Left renal cortex interstitium (tissue), 4 donors: Measurements from ENCODE around the gene MYH10. TPM values are rescaled to one million over a fixed set of nuclear protein-coding genes. Genes with fewer than 3 reads are reported as not detected.
"Not testable (repeated sequence)": the region's sequence is repeated elsewhere in the genome, so short reads cannot be mapped to it uniquely, and the experiment has no call there.

ENCODE experiments used
- DNase-seq, 4 donors: peaks; one replicate each; pipeline ENCODE4 v3.0.0-alpha.2; 2013; ENCODE audit warnings: low read depth in 4 of 4, low spot score in 2 of 4, missing footprints in 1 of 4
- polyA plus RNA-seq, 4 donors: library from polyadenylated mRNA; unstranded; fragments of 120-200 nt; gene quantifications; one replicate each; pipeline ENCODE4 v1.2.1, GENCODE V29; 2013; ENCODE audit not compliant: insufficient read length in 4 of 4

MYH10 gene
- polyA plus RNA-seq, 4 donors: 238 to 265 (median 259) TPM

DNA sequence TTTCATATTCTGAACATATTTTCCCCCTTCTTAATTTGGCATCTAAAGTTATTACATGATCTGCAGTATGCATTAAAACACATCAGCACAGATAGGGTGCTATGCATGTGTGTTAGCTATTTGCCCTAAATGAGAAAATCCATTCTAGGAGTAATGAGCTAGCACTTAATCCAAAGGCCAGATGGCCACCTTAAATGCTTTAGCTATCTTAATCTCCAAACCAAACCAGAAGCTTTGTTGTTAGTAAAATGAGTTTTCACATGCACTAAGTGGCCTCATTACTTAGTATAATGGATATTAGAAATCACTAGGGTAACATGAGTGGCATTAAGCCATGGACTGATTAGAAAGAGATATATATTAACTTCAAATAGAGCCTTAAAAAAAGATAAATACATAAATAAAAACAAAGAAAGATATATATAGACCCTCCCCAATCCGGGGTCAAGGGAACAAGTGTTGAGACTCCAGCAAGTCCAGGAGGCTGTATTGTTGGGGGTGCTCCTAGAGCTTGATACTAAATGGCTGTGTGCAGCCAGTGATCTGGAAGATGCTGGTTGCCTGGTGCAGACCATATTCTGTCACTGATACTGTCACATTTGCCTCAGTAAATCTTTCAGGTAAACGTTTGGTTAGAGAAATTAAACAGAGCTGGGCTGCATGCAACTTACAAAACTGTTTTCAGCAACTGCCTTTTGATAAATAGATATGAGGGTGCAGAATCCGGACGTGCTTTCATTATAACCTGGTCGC lies 67.3 kb downstream of the MYH10 start:
- DNase-seq: no peak

GRCh38 chr17:8558144-8558543 lies 72.4 kb downstream of the MYH10 start:
- DNase-seq: no peak

DNA sequence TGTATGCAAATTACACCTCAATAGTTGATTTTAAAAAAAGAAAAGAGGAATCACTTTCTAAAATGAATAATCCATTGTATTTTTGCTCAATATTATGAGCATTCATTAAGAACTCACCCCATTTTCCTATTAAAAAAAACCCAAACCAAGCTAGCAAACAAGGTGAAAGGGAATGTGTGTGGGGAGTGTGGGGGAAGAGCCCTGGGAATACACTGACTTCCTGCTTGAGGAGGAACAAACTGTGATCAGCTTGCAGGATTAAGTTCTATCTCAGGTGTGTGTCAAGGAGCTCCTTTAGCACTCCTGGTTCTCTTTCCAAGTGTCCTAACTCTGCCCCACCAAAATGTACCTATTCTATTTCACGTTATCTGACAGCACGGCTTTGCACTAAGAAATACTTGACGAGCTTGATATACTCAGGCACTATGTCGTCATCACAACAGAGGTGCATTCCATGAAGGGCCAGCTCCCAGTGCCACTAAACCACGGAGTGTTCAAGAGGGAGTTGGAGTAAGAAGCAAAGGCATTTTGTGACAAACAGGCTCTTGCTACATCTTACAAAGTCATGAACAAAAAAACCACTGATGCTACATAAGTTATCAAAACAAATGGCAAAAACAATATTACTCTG lies 73.2 kb downstream of the MYH10 start:
- no peak for DNase-seq

DNA sequence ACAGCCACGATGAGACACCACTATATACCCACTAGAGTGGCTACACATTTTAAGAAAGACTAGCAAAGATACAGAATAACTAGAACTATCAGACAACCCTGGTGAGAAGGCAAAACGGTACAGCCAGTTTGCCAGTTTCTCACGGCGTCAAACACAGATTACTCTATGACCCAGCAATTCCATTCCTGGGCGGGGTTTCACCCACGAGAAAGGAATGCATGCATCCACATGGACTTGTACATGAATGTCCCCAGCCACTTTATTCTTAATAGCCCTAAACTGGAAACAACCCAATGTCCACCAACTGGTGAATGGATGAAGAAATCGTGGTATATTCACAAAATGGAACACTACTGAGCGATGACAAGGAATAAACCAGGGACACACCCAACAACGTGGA lies 74.5 kb downstream of the MYH10 start:
- DNase-seq: no peak

GRCh38 chr17:8555062-8555461 lies 75.5 kb downstream of the MYH10 start:
- DNase-seq: no peak

- DNase-seq: no peak
These were observed 77.8 kb downstream of the MYH10 start for GRCh38 chr17:8552577-8553320.

DNA sequence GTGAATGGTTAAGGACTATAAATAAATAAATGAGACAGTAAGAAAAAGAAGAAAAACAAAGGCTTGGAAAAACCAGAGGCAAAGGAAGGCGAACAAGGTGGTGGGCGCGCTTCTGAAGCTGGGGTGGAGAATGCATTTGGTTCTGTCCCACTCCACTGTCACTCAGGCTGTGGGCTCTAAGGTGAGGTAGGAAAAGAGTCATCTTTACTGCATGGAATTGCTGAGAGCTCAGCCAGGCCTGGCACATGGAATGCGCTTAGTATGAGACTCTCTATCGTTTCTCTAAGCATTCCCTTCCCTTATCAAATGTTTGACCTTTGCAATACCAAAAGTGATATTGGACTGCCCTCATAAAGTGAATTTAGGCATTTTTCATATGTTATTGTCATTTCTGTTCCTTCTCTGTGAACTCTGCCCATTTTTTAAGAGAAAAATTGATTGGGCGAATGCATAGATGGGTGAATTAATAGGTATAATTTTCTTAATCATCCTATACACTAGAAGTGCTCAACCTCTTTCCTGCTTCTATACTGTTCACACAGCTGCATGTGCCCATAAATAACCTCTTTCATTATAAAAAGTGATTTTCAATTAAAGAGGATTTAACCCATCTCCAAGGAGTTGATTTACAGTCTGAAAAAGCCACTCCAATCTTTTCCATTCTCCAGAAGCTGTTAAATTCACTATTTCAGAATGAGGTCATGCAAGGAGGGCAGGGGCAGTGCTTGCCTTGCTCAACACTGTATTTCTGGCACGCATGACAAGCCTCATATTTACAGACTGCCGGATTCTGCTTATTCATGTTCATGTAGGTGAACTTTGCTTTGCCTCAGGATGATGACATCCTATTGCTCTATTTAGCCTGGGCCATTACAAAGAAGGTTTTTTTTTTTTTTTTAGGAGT lies 87.7 kb downstream of the MYH10 start:
- peak in 1 of 4 donors; percentile 4 for DNase-seq

DNA sequence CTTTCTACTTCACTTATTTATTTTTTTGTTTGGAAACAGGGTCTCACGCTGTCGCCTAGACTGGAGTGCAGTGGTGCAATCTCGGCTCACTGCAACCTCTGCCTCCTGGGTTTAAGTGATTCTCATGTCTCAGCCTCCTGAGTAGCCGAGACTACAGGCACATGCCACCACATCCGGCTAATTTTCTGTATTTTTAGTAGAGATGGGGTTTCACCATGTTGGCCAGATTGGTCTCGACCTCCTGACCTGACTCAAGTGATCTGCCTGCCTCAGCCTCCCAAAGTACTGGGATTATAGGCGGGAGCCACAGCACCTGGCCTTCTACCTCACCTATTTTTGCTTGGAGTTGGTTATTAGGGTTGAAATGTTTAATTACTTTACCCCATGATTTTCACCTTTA lies 90.5 kb downstream of the MYH10 start:
- not testable (repeated sequence) for DNase-seq

- DNase-seq: no peak
These were observed 92.8 kb downstream of the MYH10 start for GRCh38 chr17:8537734-8538133.

DNA sequence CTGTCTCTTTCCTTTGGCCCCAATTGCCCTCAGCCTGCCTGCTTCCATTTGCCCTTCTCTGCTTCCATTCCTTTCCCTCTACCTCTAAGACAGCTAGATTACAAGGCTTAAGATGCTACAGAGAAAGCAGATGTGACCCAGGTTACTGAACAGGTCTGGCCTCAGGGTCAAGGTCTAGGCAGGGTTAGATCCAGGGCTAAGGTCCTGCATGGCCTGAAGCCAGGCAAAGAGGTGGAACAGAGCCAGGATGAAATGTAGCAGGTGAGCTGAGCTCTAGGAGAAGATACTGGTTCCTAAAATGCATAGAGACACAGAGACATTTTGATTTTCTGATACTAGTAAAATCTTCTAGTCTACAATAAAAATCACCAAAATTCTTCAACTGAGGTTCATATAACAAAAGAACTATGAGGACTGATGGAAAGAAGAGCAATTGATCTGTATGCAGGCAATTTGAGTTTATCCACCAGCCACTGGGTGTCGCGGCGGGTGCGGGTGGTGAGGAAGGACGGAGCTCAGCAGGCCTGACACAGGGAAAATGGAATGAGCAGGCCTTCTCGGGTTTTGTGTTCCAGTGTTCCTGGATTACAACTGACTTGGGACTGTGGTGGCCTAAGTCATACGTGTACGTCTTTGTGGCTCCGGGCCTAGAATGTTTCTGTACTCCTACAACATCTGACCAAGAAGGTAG lies 95.9 kb downstream of the MYH10 start:
- DNase-seq: no peak

DNA sequence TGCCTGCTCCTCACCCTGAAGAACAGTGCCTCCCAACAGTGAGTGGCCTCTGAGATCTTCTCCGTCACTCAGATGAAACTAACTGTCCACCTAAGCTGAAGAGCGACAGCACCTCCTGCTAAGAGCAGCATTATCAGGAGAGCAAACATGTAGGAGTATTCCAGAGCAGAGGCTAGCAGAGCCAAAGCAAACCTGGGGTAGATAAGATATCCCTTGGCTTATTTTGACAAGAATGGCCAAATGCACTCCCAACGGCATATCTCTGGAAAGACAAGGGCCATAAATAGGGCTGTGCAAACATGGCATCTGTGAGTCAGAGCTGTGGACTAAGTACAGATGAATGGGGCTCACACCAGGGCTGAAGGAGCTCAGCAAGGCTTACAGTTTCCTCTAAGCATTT lies 98.5 kb downstream of the MYH10 start:
- no peak for DNase-seq

- DNase-seq: no peak
These were observed 107.9 kb downstream of the MYH10 start for GRCh38 chr17:8522577-8522976.

DNA sequence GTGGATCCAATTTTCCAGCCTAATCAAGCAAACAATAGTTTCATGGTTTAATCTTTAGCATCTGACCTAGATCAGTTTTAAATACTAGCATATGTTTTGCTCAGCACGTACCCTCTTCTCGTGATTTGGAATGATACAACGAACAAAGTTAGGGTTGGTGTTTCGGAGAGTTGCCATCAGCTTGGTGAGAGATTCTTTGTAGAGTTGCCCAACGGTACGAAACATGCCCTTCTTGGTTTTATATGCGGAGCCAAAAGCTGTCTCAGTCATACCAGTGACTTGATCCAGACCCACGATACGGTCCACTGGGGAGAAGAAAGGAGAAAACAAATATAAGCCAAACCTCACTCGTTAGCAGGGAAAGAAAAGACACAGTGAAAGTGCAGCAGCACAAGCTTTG lies 109.5 kb downstream of the MYH10 start:
- no peak for DNase-seq

DNA sequence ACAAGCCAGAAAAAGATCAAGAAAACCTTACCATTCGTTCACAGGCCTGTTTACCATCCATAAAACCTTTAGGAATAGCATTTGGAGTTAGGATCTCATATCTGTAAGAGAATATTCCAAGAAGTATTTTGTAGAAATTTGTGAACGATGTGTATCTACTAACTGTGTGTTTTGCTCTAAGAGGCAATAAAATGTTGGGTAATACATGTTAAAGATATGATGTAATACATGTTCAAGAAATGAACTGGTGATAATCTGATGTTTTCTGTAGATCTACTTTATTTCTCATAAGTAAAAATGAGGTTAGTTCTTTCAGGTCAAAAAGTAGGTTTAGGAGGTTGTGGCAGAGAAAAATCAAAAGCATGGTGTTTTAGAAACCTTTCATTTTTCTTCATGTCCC lies 111.7 kb downstream of the MYH10 start:
- DNase-seq: no peak

GRCh38 chr17:8518326-8518725 lies 112.2 kb downstream of the MYH10 start:
- DNase-seq: no peak

DNA sequence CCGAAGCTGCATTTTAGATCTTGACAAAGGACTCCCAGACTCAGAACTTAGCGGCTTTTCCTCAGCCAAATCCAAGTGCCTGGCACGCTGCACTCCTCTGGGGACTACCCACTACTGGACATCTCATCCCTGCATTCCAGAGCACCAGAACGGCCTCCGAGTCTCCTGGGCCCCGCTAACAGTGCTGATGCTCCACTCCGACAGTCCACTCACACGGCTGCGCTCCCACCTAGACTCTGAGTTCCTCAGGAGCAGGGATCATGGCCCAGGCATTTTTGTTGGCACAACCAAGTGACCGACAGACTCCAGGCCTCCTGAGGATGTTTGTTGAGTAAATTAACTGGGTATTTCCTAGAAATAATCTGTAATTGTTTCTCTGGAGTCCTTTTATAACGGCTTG lies 115.7 kb downstream of the MYH10 start:
- DNase-seq: no peak

GRCh38 chr17:8506145-8506544 lies 124.4 kb downstream of the MYH10 start:
- DNase-seq: no peak

DNA sequence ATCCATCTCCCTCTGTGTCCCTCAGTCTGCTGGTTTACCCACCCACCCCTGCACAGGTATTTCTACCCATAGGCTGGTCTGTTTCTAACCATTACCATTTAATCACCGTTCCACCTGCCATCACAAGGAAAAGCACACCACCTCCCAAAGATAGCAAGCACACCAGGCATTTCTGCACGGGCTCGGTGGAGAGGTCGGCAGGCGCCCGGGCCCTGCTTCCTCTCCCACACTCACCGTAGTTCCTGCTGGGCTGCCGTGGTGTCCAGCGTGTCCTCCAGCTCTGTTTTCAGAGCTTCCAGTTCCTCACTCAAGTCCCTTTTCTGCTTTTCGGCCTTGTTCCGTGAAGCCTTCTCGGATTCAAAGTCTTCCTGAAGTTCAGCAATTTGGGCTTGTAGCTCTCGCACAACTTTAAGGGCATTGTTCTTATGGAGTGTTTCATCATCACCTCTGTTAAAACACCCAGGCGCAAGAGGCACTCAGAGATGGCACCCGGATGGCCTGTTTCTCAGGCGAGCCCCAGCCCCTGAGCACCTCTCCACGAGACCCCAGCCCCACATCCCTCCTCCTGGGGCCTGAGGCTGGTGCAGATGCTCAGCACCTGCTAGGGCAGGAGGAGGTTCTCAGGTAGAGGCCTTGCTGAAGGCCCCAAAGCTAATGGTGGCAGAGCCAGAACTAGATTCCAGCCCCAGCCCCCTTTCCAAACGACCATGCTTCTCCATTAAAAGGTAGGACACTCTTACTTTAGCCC lies 125.9 kb downstream of the MYH10 start:
- no peak for DNase-seq

- DNase-seq: no peak
These were observed 126.7 kb downstream of the MYH10 start for GRCh38 chr17:8503807-8504206.
